Germinal center (tissue), 1 donor: Measurements from ENCODE around the gene EARS2.
"Not testable (repeated sequence)": the region's sequence is repeated elsewhere in the genome, so short reads cannot be mapped to it uniquely, and the experiment has no call there.

Experiments used
- DNase-seq: peaks from one replicate; pipeline ENCODE4 v3.0.0; 2012; ENCODE audit warnings: mixed read lengths, low spot score

EARS2 gene

DNA sequence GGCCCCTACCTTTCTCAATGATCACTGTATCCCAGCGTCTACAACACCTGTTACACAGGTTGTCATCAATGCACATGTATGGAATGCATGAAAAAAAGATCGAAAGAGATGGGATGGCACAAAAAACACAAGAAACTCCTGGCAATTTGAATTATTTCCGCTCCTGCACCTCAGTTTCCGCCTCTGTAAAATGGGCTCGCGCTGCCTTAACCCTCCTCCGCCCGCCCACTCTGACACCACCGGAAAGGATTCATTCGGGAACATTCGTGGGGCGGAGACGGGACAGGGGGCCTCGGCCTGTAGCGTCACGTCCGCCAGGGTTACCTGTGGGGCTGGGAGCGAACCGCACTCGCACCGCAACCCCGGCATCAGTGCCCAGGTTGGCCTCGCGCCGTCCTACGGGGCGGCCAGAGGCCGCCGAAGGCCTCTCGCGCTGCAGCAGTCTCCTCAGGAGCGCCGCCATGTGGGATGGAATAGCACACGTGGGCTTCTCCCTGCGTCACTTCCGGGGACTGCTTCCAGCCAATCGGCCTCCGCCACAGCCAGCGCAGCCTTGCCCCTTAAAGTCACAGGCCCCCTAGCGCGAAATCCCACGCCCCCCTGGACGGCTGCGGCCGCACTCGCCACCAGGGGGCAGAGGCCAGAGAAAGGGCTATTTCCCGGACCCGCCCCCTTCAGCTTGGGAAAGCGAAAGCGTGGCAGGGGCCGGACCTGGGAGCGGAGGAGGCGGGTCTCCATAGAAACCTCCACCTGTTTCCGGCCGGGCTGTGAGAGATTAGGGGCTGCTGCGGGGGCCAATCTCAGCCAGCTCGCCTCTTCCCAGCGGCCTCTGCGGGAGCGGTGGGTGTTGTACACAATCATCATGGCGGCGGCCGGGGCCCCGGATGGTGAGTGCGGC, at the start of gene EARS2, which contains the start of gene UBFD1:
Gene EARS2 (minus strand): TSS at position 470 of the 898 bp plus-strand sequence. CDS start 7 bp downstream, at position 463.
Gene UBFD1 (plus strand): TSS at position 847 of the 898 bp plus-strand sequence. CDS start 16 bp downstream, at position 863.
- peak; percentile 96 for DNase-seq

DNA sequence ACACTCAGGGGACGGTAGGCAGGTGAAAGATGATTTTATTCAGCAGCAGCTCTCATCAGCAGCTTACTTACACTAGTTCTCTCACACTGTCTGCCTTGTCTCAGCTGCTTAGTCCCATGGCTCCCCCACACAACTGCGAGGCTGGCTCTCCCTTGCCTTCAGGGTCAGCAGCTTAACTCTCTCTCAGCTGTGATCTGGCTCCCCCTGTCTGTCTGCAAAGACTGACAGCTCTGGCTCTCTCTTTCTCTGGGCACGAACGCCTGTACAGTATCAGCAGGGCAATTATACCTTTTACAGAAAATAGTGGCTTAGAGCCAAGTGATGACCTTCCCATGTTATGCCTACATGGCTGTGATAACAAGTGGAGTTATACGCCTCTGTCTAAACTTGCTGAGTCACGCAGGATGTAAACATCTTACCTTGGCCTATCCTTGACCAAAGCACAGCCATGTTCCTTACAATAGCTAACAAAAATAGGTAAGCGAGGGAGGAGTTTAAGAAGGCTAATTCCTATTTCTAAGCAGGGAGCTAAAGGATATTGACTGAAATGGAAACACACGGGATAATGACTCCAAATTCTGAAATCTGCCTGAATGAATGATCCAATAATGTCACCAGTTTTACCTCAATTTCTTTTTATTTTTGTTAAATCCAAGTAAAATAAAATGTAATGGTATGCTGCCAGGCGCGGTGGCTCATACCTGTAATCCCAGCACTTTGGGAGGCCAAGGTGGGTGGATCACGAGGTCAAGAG, 40.0 kb upstream of the EARS2 start:
- DNase-seq, result peak; percentile 66

DNA sequence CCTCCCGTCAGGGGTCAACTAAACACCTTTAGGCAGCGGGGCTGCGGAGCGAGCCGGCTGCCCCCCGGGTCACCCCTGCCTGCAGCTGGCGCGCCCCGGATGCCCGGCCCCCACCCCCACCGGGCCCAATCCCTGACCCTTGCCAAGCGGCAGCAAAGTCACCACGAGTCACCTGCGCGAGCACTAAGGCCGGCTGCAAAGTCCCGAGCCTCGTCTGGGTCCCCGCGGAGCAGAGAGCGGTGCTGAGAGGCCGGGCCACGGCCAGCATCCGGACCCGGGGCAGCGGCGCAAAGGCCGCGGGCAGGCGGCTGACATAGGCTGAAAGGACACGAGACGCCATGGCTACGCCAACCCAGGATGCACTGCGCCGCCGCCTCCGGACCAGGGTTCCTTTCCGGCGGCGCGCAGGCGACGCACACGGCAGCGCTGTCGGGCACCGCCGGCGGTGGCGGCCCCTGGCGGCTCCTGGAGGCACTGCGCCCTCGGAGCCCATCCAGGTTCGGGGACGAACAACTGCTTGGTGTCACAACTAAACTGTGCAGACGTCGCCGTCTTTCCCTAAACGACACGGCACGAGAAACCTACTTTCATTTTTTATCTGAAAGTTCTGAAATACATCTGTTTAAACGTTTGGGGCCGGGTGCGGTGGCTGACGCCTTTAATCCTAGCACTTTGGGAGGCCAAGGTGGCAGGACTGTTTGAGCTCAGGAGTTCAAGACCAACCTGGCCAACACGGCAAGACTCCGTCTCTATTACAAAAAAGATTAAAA, 39.0 kb upstream of the EARS2 start, which contains the start of gene NDUFAB1:
Gene NDUFAB1 (minus strand): TSS at position 366 of the 770 bp plus-strand sequence. CDS start 26 bp downstream, at position 340.
- peak; percentile 89 for DNase-seq

DNA sequence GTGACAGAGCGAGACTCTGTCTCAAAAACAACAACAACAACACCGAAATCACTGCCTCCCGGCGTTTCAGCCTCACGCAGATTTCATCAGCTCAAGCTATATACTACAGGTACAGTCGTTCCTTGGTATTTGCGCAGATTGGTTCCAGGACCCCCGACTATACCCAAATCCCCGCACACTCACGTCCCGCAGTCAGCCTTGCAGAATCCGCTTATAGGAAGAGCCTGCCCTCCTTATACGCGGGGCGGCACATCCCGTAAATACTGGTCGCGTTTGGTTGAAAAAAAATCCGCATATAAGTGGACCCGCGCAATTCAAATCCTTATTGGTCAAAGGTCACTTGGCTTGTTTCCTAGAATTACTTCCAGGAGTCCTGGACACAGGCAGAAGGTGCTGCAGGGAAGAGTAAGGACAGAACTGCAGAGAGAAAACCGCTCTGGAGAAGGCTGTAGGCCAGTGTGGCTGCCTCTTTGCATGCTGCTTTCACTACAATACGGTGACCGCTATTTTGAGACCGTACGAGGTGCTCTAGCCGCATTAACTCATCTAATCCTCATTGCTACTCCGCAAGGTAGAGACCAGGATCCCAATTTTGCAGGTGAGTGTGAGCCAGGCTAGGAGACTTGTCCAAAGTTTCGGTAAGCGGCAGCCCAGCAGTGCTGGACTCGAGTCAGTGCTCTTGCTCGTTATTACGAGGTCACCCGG, 38.2 kb upstream of the EARS2 start:
- no peak for DNase-seq

DNA sequence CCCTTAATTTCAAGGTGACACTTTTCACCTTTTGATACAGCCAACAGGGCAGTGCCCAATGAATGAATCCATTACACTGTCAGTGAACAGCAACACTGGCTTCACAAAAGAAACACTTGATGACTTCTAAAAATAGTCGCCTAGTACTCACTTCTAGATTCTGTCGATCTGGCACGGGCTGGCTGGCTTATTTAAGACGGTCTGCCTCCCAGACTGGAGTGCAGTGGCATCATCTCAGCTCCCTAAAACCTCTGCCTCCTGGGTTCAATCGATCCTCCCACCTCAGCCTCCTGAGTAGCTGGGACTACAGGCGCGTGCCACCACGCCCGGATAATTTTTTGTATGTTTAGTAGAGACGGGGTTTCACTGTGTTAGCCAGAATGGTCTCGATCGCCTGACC, 37.0 kb upstream of the EARS2 start:
- DNase-seq, result no peak

DNA sequence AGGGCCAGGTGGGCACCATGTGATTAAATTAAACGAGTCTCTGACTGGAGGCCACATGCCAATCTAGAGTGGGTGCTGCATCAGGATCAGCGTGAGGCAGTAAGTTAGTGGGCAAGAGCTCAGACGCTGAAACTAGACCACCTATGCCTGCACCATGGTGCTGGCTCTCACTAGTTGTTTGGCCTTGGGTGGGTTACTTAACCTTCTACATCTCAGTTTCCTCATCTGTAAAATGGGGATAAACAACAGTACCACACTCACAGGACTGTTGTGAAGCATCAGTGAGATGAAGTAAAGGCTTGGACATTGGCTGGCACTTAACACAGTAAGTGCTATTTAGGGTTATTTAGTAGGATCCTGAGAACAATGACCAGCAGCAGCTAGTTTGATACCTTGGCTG, 33.0 kb upstream of the EARS2 start:
- DNase-seq, result no peak

DNA sequence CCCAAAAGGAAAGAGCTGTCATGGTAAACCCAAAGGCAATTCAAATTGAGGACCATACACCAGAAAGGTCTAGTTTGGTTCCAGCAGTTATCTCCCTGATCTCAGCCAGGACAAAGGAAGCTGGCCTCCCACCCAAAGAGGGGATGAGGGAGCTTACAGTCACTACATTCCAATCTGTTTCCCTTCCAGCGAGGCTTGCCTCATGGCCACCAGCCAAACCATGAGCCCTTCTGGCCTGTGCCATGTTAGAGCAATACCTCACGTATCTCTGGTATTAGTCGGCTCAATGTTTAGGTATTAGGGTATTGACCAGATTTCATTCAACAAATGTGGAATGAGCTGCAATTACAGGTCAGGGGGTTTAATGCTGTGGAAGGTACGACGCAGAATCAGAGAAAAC, 30.6 kb upstream of the EARS2 start:
- no peak for DNase-seq

DNA sequence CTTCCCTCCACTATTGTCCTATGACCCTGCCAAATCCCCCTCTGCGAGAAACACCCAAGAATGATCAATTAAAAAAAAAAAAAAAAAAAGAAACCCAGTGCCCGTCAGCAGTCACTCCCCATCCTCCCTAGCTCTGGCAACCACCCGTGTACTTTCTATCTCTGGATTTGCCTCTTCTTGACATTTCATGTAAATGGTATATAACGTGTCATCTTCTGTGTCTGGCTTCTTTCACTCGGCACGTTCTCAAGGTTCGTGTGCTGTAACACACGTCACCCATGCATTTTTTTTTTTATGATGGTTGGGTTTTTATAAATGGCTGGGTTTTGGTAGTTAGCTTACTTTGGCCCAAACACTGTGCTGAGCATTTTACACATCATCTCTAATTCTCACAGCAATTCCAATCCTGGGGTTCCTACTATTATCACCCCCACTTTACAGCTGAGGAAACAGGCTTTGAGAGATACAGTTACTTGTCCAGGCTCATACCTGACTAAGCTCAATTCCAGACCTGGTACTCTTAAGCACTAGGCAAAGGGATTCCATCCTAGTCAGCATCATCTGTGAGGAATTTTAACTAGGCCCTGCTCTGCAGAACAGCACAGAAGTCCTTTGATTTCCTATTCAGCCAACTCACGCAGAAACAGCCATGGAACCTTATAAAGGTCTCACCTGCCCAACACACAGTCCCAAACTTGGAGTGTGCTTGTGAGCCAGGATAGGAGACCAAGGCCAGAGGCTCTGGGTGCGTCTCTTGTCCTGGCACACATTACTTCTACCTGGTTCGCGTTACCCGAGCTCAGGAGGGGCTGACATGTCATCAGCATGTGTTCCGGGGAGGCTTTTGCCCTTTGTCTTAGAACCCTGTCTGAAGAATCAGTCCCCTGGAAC, 27.3 kb upstream of the EARS2 start:
- DNase-seq, result no peak

DNA sequence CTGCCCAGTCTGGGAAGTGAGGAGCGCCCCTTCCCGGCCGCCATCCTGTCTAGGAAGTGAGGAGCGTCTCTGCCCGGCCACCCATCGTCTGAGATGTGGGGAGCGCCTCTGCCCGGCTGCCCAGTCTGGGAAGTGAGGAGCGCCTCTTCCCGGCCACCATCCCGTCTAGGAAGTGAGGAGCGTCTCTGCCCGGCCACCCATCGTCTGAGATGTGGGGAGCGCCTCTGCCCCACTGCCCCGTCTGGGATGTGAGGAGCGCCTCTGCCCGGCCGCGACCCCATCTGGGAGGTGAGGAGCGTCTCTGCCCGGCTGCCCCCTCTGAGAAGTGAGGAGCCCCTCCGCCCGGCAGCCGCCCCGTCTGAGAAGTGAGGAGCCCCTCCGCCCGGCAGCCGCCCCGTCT, 26.1 kb upstream of the EARS2 start:
- DNase-seq, result not testable (repeated sequence)

DNA sequence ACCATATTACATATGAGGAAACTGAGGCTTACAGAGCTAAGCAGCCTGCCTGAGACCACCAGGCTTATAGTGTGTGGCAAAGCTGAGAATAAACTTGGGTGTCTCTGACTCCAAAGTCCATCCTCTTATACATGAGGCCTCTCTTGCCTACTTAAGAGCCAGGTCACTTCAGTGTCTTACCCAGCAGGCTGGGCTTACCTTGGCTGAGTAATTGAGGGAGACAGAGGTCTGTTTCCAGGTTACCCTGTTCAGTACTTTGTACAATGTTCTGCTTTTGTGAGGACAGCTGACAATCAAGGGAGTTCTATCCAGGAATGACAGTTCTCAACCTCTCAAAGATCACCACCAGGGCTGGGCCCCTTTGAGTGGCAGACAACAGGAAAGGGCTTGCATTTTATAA, 24.6 kb upstream of the EARS2 start:
- no peak for DNase-seq

DNA sequence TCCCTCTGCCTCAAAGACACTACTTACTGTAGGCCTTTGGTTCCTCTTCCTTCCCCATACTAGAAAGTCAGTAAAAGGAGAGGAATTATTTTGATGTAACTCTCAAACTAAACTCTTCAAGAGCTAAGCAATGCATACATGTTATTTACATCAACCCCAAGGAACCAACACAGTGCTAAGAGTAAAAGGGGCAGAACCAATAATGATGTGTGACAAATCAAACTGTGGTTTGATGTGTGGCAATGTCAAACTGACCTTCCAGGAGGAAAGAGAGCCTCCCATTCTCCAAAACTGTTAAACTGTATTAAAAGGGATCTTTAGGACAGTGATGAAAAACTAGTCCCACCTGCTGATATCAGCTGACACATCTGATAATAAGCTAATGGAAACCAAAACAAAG, 23.2 kb upstream of the EARS2 start:
- no peak for DNase-seq

DNA sequence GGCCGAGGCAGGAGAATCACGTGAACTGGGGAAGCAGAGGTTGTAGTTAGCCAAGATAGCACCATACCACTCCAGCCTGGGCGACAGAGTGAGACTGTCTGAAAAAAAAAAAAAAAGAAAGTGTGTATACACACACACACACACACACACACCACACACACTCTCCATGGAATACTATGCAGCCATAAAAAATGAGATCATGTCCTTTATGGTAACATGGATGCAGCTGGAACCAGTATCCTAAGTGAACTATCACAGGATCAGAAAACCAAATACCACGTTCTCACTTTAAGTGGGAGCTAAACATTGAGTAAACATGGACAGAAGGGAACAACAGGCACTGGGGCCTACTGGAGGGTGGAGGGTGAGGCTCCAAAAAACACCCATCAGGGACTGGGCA, 22.2 kb upstream of the EARS2 start:
- no peak for DNase-seq

DNA sequence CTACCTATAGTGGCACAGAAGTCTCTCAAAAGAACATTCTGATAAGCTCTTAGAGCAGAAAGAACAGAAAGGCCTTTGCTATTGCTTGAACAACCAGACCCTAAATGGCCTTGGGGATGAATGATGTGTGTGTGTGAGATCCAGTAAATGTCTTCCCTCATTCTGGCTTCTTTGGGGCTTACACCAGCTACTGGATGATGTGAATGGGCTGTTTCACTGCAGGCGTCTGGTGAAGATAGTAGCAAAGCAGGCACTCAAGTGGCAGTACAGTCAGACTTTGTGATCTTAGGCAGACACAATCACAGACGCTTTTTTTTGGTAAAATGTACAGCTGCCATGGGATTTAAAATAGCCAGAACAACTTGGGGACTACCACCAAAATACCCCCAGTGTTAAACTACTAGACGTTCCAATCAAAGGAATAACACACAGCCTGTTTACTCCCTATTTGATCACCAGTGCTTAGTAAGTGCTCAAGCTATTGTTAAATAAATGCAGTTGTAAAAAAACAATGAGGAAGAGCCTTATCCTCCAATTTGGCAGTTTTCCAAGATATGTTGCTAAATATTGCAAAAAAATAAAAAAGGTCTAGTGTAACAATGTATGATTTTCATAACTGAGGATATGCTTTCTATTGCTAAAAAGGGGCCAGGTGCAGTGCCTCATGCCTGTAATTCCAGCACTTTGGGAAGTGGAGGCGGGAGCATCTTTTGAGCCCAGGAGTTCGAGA, 21.1 kb upstream of the EARS2 start:
- DNase-seq, result no peak

DNA sequence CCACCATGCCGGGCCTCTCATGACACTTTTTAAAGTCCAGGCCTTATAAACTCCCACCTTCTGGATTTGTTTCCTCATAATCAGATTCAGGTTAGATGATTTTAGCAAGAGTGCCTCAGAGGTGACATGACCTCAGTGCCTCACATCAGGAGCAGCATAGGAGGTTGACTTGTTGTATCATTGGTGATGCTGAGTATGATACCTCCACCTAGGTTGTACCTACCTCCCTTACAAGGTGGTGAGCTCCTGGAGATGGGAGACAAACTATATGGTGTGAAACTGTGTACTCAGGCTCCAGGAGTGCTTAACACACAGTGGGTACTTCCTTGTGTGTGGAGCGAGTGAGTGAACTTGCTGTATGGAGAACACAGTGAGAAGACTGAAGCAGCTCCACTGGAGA, 20.3 kb upstream of the EARS2 start:
- DNase-seq, result no peak

DNA sequence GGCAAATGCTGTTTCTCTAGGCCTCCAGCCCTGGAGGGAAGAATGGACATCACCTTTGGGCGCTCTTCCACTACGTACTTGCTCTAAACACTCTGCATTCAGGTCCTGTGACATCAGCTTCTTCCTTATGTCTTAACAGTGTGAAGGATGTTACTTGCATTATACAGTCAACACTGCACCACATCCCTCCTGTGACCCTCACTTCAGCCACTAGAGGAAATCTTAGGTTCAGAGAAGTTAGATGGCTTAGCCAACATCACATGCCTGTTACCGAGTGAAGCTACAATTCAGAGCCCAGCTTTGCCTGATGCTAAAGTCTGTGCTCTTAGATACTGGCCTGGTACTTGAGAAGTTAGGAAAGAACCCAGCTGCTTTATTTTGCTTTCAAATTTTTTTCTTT, 18.7 kb upstream of the EARS2 start:
- no peak for DNase-seq

DNA sequence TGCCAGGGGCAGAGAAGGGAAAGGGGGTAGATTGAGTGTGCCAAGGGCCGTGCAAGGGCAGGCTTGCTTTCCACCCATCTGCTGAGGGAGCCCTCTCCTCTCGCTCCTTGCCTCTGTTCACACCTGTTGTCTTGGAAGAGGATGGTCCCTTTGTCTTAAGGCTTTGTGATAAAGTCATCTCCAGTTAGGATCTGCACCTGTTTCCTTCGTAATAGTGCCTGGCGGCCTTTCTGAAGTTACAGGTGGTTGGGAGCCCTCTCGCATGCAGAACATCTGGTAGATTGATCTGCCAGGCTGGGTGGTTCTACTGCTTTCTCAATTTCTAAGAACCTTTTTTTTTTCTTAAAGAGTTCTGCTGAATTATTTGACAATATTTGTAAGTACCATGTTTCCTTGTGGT, 16.7 kb upstream of the EARS2 start:
- DNase-seq, result no peak

DNA sequence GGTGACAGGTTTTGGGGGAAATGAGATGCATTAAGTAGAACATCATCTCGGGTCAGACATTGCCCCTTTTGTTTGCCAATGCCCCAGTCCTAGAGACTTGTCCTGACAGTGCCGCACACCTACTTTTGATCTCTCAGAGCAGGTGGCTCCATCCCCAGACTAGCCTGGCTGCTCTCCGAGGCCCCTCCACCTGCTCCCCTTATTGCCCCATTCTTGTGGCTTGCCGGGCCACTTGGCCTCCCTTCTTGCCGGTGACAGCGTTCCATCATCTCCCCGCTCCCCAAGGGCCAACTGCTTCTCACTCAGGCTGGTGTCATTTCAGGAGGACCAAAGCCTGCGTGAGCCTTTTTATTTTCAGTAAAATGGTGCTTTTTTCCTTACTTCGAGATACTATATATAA, 15.2 kb upstream of the EARS2 start:
- DNase-seq, result no peak

DNA sequence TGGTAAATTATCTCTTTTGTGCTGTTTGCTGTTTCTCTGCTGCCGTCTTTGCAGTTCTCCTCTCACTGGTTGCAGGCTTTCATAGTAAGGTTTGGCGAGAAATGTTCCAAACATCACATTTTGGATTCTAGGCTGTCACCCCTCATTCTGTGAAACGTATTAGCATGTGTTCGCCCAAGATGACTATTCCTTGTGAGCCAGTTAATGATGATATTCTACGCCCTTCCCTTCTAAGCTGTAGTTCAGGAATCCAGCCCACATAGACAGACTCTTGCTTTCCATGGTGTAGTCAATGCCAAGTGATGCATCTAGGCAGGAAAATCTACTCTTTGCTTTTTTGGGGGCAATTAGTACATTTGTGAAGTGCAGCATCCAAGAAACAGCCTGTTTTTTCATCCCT, 14.7 kb upstream of the EARS2 start:
- DNase-seq, result no peak

DNA sequence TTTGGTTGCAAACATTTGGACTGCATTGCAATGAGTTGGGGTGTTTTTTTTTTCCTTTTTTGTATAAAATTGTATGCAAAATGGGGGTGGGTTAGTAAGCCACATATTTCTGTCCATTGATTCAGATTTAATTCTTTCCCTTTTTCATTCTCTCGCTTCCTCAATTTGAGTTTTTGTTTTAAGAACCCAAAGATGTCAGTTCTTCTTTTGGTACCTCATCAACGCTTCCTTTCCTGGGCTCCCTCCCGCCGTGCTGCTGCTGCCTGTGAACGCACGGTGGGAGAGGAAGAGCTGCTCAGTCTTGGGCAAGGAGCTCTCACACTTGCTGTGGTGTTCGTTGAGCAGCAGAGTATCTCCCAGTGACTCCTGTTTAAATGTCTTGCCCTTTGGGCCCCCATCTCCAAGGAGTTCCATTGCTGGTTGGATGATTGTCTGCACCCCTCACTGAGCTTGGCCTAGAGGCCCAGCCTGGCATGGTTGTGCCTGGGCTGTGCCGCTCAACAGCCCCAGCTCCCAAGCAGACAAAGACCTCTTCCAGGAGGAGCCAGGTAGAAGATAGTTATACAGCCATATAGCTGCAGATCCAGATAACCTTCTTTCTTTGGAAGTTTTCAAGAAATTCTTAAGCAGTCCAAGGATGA, 14.0 kb upstream of the EARS2 start:
- DNase-seq, result peak; percentile 71
